NCI-H2107 treated with DMSO at 0.1 percent for 48 hours (cell line): ENCODE measurements around the gene GPR171.
A peak's percentile ranks its signal among the peaks of the same experiment; 100 is the strongest.
"Not testable (repeated sequence)": the region's sequence is repeated elsewhere in the genome, so short reads cannot be mapped to it uniquely, and the experiment has no call there.

Experiments
- DNase-seq: peaks from one replicate; lab custom pipeline; 2025; ENCODE audit not compliant: unreplicated experiment; lab: John Stamatoyannopoulos, UW

GPR171 gene

GRCh38 chr3:151182349-151183079 is 20.5 kb downstream of the GPR171 start:
- no peak for DNase-seq

- no peak for DNase-seq
Measured at GRCh38 chr3:151178208-151178845, 24.7 kb downstream of the GPR171 start.

- DNase-seq, result no peak
Measured at GRCh38 chr3:151175952-151176351, 27.1 kb downstream of the GPR171 start.

GRCh38 chr3:151174351-151174750 is 28.7 kb downstream of the GPR171 start:
- DNase-seq, result no peak

GRCh38 chr3:151171145-151171757 is 31.8 kb downstream of the GPR171 start:
- DNase-seq, result no peak

GRCh38 chr3:151169948-151170679 is 32.9 kb downstream of the GPR171 start:
- not testable (repeated sequence) for DNase-seq

- no peak for DNase-seq
Measured at GRCh38 chr3:151169262-151169947, 33.6 kb downstream of the GPR171 start.

GRCh38 chr3:151168269-151169094 is 34.5 kb downstream of the GPR171 start:
- peak; percentile 65 for DNase-seq

GRCh38 chr3:151166161-151166560 is 36.9 kb downstream of the GPR171 start:
- DNase-seq, result no peak

- no peak for DNase-seq
Measured at GRCh38 chr3:151165226-151165625, 37.8 kb downstream of the GPR171 start.

GRCh38 chr3:151159806-151160205 is 43.2 kb downstream of the GPR171 start:
- no peak for DNase-seq

- peak; percentile 80 for DNase-seq
Measured at GRCh38 chr3:151156618-151157216, 46.3 kb downstream of the GPR171 start.

GRCh38 chr3:151155409-151156128 is 47.4 kb downstream of the GPR171 start:
- no peak for DNase-seq

- DNase-seq, result no peak
Measured at GRCh38 chr3:151154566-151154965, 48.5 kb downstream of the GPR171 start.

- DNase-seq, result no peak
Measured at GRCh38 chr3:151152455-151153079, 50.4 kb downstream of the GPR171 start.
